NCI-H2196 treated with DMSO at 0.1 percent for 48 hours (cell line): ENCODE data around the gene TMED7.
"Not testable (repeated sequence)": the region's sequence is repeated elsewhere in the genome, so short reads cannot be mapped to it uniquely, and the experiment has no call there.

Source experiments
- DNase-seq: peaks from one replicate; lab custom pipeline; 2025; ENCODE audit not compliant: unreplicated experiment; lab: John Stamatoyannopoulos, UW

The TMED7 gene

DNA sequence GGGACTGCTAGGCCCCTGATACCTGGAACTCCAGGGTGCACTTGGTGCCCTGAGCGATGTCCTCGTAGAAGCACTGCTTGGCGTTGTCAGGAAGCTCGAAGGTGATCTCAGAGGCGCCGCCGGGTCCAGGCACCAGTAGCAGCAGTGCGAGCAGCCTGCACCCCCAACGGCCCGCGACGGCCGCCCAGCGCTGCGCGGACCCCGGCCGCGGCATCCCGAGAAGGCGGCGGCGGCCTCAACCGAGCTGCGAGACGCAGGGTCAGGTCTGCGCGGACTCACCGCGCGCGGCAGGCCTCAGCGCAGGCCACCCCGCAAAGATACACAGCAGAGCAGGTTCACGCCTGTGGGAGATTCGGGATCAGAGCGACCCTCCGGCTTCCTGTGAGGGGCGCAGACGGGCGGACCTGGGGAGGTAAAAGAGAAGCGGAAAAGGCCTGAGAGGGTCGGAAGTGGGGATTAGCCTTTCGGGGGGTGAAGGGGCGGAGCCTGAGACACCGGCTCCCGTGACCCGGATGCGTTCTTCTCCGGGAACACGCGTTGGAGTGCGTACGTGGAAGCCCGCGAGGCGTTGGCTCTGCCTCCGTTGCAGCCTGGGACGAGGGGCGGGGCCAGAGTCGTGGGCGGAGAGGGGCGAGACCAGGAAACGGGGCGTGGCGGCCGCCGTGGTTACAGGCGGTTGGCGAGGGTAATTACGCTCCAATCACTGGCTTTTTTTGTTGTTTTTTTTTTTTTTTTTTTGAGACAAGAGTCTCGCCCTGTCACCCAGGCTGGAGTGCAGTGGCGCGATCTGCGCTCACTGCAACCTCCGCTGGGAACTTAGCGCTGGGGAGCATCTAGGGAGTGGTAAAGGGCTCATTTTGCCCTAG, at the start of gene TMED7:
Gene TMED7, minus strand, starts transcription at position 458 of the 866 bp plus-strand sequence. Its CDS starts 244 bp downstream, at position 214.
- peak; percentile 92 for DNase-seq

DNA sequence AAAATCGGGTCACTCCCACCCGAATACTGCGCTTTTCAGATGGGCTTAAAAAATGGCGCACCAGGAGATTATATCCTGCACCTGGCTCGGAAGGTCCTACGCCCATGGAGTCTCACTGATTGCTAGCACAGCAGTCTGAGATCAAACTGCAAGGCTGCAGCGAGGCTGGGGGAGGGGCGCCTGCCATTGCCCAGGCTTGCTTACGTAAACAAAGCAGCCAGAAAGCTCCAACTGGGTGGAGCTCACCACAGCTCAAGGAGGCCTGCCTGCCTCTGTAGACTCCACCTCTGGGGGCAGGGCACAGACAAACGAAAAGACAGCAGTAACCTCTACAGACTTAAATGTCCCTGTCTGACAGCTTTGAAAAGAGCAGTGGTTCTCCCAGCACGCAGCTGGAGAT, 48.9 kb upstream of the TMED7 start:
- not testable (repeated sequence) for DNase-seq

DNA sequence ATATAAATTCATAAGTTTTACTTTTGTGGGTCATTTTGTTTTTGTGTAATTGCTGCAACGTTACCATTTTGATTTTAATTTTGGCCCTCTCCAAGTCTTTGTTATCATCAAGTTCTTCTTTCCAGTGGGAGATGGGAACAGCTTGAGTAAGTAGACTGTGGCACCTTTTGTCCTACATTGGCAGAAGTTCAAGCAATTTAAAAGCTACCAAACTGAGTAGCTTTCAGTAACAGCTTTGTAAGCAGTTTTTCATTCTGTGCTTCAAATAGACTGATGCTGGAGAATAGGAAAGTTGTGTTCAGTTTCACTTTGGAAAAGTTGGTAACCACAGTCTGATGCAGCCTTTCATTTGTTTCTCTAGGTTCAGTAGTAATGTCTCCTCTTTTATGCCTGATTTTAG, 47.8 kb upstream of the TMED7 start:
- no peak for DNase-seq

DNA sequence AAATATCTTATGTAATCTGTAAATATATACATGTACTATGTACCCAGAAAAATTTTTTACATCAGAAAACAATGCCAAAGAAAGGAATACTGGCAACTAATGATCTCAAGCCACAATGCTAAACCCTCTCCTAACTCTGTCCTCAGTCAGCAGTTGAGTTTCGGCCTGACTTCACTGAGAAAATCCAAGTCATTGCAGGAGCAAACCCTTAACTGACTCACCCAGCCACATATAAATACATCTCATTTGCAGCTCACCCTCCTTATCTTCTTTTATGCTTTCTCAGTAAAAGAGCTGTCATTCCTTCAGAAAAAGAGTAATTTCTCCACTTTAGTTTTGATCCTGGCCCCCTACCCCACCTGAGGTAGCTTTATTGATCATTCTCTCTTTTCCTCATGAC, 46.1 kb upstream of the TMED7 start:
- DNase-seq: no peak

DNA sequence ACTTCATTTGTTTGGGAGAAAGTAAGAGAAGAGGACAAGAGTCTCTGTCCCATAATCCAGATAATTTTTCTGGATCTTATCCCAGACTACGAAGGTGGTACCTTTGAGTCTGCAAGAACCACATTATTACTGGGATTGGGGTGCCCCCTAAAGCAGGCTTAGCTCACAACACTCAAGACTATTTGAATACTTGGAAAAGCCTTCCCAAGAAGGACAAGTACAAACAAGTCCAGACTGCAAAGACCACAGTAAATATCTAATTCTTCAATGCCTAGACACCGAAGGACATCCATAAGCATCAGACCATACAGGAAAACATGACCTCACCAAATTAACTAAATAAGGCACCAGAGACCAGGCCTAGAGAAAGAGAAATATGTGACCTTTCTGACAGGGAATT, 40.2 kb upstream of the TMED7 start:
- no peak for DNase-seq

DNA sequence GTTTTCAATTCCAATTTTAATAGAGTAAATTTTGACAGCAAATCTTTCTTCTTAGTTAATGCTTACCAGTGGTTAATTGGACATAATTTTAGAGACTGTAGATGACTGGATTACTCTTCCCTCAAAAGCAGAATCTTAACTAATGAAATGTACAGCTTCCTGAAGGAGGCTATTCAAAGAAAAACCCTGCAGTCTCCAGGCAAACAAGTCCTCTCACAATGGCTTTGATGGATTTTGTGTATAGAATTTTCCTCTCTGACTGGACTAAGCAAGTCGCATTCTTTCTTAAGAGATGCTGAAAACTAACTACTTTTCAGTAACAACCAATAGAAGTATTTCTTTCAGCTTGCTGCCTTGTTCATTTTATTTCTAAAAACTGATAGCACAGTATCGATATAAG, 35.7 kb upstream of the TMED7 start:
- DNase-seq: no peak

DNA sequence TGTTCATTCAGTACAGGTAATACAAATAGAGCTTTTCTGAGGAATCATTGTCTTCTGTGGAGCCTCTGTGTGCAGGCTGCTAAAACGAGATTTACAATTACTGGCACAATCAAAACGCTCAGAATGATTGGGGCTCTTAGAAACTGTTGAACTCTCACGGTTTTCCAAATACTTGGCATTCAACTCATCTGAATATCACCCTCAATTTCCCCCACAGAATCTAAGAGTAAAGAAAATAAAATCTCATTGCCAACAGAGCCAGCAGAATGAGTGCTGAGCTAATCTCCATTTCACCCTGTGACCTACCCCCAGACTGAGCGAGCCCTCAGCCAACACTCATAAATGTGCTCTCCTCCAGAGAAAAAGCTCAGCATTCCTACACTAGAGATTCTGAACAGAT, 35.3 kb upstream of the TMED7 start:
- no peak for DNase-seq

DNA sequence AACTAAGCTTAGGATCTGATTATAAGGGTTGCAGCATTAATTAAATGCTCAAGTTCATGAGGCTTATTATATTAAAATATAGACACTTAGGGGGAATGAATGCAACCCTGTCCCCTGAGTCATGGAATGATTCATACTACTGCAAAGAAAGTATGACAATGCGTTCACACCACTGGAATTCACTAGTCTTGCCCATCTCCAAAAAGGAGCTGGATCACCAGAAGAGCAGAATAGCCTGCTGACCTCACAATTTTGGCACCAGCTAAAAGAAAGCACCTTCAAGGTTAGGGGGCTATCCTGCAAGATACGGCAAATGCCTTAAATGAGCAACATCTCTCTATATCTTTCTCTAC, 32.0 kb upstream of the TMED7 start:
- DNase-seq: no peak

DNA sequence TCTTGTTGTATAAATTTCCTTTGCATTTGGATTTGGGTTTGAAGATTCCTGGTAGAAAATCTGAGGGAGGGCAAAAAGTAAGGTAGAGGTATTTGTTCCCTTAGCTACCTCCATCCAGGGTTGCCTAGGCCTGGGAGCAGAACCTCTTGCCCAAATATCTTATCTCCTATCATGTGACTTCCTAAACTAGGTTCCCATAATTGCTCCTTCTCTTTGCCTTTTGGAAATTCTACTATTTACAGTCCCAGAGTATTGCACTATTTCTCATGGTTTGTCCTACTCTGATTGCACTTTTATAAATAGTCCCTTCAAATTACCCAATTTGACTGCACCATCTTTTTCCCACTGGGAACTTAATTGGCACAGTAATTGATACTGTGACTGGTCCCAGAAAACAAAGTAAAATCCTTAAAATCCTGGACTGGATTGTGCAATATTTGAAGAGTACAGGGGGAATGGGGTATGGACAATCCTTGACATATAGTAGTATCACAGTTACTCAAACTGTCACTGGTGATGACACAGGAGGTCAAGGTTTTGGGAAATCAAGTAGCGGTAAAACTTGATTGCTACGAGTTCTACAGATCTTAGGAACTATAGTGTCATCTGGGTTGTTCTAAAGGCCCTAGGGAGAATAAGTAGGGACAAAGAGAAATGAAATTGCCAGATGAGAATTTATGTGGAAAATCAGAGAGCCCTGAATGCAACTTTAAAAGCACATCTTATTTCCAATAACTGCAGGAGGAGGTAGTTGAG, 31.5 kb upstream of the TMED7 start:
- no peak for DNase-seq

DNA sequence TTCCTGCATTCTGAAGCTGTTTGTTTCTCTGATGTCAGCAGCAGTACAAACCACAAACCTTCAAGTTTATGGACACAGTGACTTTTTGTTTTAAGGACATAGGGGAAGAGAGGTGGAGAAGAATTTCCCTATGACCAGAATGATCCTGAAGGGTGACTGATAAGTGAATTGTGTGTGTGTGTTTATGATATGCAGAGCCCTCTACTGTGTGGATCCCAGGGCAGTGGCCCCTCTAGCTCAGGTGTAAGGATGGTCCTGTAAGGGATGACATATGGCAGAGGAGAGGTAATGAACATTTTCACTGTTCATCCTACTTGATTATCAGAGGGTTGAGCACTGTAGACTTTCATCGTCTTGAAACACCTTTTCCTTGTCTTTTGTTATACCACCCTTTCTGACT, 30.6 kb upstream of the TMED7 start:
- DNase-seq: no peak

DNA sequence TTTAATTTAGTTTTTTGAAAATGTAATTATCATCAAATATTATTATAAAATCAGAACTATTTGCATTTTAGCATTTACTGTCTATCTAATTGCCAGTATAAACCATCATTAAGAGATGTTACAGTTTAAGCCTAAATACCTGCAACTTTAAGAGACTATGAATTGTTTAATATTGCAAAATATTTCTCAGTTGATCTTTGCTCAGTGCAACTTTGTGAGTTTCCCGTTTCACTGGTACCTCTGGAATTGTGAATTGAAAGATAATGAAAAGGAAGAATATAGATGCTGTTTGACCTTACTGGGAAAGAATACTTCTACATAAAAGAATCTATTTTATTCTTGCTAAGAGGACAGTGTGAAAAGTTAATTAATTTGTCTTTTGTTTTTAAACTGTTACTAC, 30.2 kb upstream of the TMED7 start:
- no peak for DNase-seq

DNA sequence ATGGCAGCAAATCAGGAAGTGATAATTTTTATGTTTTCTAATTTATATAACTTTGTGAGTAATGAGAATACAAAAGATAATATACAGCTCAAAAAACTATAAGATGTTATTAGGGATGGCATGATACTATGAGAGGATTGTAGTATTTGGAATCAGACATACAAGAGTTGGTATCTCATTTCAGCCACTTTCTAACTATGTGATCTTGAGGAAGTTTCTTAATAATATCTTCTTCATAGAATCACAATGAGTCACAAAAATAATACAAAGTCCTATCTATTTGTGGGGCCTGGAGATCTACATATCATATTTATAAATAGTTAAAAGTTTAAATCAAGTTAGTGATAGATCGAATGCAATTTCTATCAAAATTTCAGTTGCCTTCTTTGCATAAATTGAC, 23.7 kb upstream of the TMED7 start:
- no peak for DNase-seq

DNA sequence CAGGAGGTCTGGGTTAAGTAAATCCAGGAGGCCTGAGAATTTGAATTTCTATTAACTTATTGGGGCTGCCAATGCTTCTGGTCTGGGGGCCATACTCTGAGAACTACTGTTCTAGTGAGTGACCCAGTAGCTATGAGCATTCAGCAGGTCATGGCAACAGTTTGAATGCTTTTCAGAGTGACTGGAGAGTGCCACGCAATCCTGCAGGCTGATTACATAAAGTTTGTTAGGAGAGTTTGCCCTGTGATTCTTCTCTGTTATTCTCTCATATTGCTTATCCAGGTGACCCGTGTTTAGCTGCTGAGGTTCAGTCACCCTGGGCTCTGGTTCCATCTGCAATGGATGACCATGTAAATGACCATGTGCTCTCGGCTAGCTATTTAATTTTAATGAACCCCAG, 22.2 kb upstream of the TMED7 start:
- DNase-seq: no peak

DNA sequence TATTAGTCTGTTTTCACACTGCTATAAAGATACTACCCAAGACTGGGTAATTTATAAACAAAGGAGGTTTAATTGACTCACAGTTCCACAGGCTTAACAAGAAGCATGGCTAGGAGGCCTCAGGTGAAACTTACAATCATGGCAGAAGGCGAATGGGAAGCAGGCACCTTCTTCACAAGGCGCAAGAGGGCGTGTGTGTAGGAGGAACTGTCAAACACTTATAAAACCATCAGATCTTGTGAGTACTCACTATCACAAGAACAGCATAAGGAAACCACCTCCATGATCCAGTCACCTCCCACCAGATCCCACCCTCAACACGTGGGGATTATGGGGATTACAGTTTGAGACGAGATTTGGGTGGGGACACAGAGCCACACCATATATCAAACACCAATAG, 19.6 kb upstream of the TMED7 start:
- DNase-seq: not testable (repeated sequence)

DNA sequence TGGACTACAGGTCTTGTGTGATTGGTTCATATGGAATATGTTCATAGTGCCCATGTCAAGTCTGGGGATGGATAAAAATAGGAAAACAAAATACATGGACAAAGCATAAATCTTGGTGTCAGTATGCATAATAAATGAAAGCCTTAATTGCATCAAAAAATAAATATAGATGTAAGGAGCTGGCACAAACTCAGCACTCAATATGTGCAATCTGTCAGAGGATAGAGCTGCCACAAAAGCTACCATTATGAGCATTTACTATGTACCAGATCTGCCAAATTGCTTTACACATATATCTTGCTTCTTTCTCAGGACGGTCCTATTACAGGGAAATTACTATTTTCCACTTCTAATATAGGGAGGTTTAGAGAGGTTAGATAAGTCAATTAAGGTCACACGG, 18.2 kb upstream of the TMED7 start:
- DNase-seq: no peak

DNA sequence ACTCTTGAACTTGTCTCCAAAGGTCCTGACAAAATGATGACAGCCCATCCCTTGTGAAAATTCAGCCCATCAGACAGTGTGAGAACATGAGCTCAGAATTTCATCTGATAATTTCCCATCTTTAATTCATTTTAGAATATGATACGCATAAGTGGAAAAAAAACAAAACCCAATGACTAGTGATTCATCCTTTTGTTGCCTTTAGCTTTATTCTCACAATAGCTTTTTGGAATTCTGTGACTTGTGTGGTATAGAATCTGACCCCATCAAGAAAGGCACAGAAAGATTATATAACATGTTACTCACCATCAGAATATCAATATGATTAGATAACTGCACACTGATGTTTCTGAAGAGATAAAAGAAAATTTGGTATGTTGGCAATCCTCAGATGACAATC, 16.1 kb upstream of the TMED7 start:
- DNase-seq: no peak

DNA sequence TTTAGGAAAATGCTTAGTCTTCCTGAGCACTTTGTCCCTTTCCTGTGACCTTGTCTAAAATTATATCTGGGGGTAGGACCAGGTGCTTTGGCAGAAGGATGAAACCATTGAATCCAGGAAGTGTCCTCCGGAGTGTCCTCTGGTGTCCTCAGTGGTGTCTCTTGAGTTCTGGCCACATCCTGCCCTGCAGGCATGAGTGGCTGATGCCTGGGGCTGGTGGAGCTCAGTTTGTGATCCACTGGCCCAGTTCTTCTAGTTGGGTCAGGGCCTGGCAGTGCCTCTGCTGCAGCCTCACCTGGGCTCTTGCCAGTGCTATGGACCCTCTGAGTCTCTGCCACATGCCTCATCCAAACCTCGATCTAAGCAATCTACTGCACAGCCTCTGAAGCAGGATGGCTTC, 14.4 kb upstream of the TMED7 start:
- no peak for DNase-seq

DNA sequence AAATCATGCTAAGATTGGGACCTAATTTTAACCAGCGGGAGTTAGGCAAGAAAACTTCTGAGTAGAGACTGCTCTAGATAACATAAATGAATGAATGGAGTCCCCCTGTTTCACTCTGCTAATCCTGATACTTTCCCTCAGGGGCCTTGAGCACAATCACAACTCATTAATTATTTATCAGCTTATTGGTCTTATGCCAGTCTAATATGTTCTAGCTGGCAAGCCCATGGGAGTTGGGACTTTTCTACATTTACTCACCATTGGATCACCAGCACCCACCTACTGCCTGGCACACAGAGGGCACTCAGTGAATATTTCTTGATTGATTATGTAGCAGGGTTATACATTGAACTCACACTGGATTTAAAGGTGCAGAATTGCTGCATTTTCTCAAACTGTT, 13.5 kb upstream of the TMED7 start:
- DNase-seq: no peak

DNA sequence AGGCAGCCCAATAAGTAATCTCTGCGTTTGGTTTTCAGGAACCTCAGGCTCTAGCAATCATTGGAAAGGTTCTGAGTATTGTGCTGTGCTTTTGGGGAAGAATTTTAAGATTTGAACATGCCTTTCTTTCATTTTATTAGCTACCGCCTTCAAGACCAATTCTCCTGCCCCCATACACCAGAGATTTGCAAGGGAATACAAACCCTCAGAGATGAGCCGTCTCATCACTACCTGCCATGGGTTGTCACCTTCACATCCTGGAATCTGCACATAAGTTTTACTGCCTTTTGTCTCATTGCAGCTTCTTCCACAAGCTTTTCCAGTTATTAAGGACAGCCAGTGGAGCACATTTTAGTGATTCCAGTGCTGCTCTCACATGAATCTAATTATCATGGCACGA, 11.7 kb upstream of the TMED7 start:
- no peak for DNase-seq

DNA sequence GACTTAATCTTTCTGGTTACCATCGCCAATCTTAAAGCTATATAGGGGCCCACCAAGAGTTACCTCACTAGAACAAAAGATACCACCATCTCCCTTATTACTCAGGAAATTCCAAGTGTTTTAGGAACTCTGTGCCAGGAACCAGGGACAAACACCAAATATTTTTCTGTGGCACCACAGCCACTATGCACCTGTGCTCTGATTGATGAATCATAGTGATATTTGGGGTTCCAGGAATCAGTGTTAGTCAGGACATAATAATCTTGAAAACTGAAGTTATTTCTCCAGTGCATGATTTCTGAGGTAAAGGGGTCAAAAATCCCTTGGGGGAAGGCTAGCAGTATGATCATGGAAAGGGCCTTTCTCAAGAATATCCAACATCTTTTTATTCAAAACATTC, 10.2 kb upstream of the TMED7 start:
- no peak for DNase-seq

DNA sequence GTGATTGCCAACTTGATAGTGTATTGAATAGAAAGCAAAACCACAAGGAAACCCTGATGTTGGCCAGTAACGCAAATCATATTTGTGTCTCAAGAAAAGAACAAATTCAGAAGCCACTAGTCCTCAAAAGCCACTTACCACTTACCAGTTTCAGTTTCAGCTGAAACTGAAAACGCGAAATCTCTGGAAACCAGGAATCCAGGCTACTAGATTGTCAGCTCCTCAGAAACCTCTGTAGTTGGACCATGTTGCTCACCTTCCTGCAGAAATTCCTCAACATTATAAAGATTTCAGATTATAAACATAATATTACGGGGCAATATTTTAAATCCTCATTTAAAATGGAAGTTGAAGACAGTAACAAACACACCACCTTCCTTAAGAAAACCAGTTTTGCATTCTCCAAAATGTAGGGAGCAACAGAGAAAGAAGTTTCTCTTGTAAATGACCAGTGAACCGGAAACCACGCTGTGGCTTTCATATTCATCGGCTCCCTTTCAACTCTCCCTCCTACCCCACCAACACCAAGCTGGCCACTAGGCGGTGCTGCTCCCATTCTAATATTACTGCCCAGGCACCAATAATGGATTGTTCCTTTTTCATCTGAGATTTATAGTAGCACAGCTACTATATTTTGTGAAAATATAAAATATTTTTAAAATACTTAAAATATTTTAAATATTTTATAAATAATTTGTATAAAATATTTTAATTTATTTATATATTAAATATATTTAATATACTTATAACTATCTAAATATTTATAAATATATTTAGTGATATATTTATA, 8.7 kb upstream of the TMED7 start:
- peak; percentile 73 for DNase-seq

DNA sequence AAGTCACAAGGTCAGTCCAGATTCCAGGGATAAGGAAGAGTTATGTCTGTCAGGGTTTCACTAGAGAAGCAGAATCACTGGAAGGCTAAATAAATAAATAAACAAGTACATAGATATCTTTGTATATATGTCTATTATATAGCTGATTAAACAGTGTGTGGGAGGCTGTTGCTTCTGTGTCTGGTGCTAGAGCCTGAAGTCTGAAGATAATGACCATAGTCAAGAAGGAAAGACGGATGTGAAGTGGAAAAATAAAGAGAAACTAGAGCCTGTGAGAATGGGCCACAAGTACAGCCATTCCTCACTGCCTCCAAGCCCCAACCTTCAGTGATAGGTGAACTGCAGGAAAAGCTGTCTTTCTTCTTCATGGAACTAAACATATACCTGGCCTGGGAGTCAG, 4.1 kb upstream of the TMED7 start:
- DNase-seq: no peak
